HUES6 (cell line): ENCODE data around the gene MEF2C.
A peak's percentile ranks its signal among the peaks of the same experiment; 100 is the strongest.

Source experiments
- H3K27ac ChIP-seq: 2 replicates; pipeline ENCODE4 v1.7.0; 2013; ENCODE audit warnings: low read depth, mild to moderate bottlenecking, low read length, inconsistent platforms
- H3K27me3 ChIP-seq: 2 replicates; pipeline ENCODE4 v1.6.1; 2013; ENCODE audit warnings: low read length; ENCODE audit not compliant: control insufficient read depth, insufficient read depth
- H3K36me3 ChIP-seq: 2 replicates; pipeline ENCODE4 v1.6.1; 2013; ENCODE audit warnings: low read length; ENCODE audit not compliant: control insufficient read depth, insufficient read depth
- H3K4me1 ChIP-seq: 2 replicates; pipeline ENCODE4 v1.6.1; 2013; ENCODE audit warnings: low read length; ENCODE audit not compliant: control insufficient read depth, insufficient read depth
- H3K4me3 ChIP-seq: 2 replicates; pipeline ENCODE4 v1.5.1; 2013; ENCODE audit warnings: low read depth, low read length
- H3K9ac ChIP-seq: one replicate; pipeline ENCODE4 v1.6.1; 2013; ENCODE audit warnings: mild to moderate bottlenecking, low read length
- H3K9me3 ChIP-seq: 2 replicates; pipeline ENCODE4 v1.6.1; 2013; ENCODE audit warnings: low read depth, low read length; ENCODE audit not compliant: control insufficient read depth, insufficient read depth

Gene MEF2C

DNA sequence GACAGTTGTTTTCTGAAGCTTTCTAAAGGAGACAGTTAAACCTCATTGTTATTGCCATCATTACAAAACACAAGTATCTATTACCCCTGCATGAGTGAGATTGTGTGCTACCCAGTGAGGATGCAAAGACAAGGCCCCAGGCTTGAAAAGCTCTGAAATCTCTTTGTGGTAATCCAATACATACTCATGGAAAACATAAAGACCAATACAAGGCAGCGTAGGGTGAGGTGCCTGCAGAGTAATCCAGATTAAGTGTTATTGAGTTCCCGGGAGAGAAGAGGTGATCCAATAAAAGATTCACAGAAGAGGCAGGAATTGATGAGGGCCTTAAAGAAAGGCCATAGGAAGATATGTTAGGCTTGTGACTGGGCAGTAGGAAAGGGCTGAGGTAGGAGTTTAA is 150.1 kb downstream of the MEF2C start:
- H3K36me3 ChIP-seq = no peaks in the 10 kb centered on the region
- H3K9ac ChIP-seq = no peak overlapping the region
- no peaks in the 10 kb centered on the region for H3K27me3 ChIP-seq
- no peaks in the 10 kb centered on the region for H3K9me3 ChIP-seq
- H3K4me3 ChIP-seq = no peak overlapping the region
- no peak overlapping the region for H3K27ac ChIP-seq
- no peaks in the 10 kb centered on the region for H3K4me1 ChIP-seq

DNA sequence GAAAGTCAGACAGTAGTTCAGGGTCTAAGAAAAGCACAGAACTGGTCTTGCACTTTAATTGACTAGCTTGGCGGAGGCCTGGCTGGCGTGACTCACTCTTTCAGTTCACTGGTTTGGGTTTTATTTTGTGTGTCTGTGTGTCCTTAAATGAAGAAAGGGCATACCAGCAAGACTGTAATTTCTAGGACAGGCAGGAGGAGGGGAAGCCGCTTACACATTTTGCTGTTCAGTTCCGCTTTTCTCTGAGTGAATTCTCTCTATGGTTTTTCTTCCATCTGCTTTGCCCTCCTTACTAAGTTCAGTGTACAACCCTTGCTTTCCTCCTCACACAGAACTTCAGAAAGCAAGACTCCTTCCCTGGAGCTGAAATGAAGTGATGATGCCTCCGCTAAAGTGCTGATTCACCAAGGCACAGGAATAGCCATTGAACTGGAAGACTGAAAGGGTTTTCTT is 150.8 kb downstream of the MEF2C start:
- Histone ChIP-seq H3K27ac (no peak overlapping the region), H3K36me3 (no peaks in the 10 kb centered on the region), H3K4me1 (no peaks in the 10 kb centered on the region), H3K9ac (no peak overlapping the region), H3K27me3 (no peaks in the 10 kb centered on the region), H3K9me3 (no peaks in the 10 kb centered on the region), H3K4me3 (no peak overlapping the region)

DNA sequence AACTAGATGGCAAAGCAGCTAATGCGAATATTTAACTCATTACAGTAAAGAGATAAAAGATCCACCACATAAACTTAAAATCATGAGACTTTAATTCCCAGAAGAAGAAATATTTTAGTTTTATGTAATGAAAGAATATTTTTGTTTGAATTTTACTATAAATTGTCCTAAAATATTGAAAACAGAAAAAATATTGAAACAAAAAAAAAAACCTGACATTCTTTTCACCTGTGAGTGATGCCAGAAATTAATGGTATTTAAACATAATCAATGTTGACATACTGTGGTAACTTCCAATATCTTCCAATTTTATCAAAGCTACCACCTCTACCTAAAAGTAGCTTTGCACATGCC is 153.2 kb downstream of the MEF2C start:
- Histone ChIP-seq H3K9ac (no peak overlapping the region), H3K4me3 (no peak overlapping the region), H3K27ac (no peak overlapping the region), H3K36me3 (no peaks in the 10 kb centered on the region), H3K9me3 (no peaks in the 10 kb centered on the region), H3K27me3 (no peaks in the 10 kb centered on the region), H3K4me1 (no peaks in the 10 kb centered on the region)

DNA sequence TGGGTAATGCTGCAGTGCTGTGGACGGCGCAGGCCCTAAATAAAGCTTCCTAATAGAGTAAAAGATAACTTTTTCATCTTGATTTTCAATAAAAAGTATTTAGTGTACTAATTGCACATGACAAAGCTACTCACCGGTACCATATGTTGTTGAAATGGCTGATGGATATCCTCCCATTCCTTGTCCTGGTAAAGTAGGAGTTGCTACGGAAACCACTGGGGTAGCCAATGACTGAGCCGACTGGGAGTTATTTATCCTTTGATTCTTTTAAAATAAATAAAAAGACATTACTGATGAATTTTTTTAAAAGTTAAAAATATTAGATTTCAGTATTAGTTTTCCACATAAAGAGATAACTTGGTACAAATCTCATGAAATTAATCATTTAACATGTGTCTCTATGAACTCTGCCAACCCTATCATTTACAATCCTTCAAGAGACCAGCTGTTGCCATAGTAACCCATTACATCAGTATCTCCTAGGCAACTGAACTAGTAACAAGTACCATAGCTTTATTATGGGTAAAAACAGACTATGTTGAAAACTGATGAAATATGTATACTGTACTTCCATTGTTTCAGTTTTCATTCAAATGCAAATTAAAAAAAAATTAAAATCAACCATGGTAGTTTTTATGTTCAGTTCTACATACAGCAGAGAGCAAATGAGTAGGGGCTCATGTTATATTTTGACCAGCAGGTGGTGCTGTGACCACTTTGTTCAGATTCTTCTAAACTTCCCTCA is 153.7 kb downstream of the MEF2C start:
- Histone ChIP-seq H3K4me3 (no peak overlapping the region), H3K27me3 (no peaks in the 10 kb centered on the region), H3K9me3 (no peaks in the 10 kb centered on the region), H3K9ac (no peak overlapping the region), H3K36me3 (no peaks in the 10 kb centered on the region), H3K27ac (no peak overlapping the region), H3K4me1 (no peaks in the 10 kb centered on the region)

DNA sequence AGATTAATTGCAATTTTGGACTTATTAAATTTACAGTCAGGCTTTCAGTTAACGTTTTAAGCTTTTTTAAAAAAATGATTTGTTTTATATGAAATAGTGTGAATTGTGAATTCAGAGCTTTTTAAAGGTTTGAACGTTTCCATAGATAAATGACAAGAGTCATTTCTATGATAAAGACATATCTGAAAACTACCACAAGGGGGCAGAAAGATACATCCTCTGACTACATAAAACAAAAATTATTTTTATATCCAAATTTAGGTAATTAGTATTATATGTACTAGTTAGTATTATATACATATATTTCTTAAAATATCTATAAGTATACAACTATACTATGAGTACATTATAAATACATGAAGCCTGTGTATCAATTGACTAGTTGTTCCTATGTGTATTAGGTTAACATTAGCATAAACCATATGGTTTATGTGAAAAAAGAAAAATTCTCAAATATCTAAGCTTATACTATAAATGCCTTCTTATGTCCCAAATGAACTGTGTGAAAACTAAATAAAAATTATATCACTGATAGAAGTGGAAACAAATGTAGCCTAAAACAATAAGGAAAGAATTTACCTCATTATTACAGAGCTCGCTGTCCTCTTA is 155.2 kb downstream of the MEF2C start:
- Histone ChIP-seq H3K4me1 (no peaks in the 10 kb centered on the region), H3K27me3 (peaks cover 8% of the 10 kb centered on the region), H3K4me3 (no peak overlapping the region), H3K9me3 (no peaks in the 10 kb centered on the region), H3K9ac (no peak overlapping the region), H3K36me3 (no peaks in the 10 kb centered on the region), H3K27ac (no peak overlapping the region)

DNA sequence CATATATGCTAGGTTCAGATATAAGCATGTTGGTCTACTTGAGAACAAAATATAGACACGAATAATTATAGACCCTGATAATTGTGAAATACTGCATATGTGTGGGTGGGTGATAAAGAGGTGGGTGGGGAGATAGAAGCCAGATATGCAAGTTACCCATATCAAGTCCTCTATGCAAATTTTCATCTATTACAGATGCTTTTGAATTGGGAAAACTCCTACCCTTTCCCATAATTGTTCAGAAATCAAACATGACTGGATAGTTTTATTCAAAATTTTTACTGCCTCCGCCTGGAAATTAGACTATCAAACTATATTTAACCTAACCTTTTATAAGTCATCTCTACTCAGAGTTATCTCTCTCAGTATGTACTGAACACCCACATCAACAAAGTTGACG is 157.5 kb downstream of the MEF2C start:
- Histone ChIP-seq H3K4me3 (no peak overlapping the region), H3K27me3 (peaks cover 18% of the 10 kb centered on the region), H3K36me3 (no peaks in the 10 kb centered on the region), H3K9me3 (no peaks in the 10 kb centered on the region), H3K4me1 (peaks cover 9% of the 10 kb centered on the region), H3K27ac (no peak overlapping the region), H3K9ac (no peak overlapping the region)

DNA sequence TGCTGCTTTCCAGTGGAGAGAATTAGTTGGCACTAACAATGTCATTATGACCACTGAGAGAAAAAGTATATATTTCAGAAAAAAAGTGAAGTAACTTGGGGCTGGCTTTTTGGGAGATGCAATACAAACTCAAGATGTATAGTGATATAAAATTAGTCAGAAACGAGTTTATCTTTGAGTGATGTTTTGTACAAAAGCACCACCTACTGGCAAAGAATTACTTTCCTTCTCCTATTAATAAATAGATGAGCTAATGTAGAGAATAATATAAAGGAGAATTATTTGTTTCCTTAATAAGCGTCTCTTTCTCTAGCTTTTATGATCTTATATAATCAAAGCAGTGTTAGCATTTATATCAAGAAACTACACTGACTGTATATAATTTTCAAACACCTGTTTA is 158.8 kb downstream of the MEF2C start:
- no peak overlapping the region for H3K27ac ChIP-seq
- no peaks in the 10 kb centered on the region for H3K9me3 ChIP-seq
- H3K9ac ChIP-seq = no peak overlapping the region
- H3K36me3 ChIP-seq = no peaks in the 10 kb centered on the region
- H3K27me3 ChIP-seq = peaks cover 18% of the 10 kb centered on the region
- H3K4me1 ChIP-seq = peaks cover 9% of the 10 kb centered on the region
- no peak overlapping the region for H3K4me3 ChIP-seq

DNA sequence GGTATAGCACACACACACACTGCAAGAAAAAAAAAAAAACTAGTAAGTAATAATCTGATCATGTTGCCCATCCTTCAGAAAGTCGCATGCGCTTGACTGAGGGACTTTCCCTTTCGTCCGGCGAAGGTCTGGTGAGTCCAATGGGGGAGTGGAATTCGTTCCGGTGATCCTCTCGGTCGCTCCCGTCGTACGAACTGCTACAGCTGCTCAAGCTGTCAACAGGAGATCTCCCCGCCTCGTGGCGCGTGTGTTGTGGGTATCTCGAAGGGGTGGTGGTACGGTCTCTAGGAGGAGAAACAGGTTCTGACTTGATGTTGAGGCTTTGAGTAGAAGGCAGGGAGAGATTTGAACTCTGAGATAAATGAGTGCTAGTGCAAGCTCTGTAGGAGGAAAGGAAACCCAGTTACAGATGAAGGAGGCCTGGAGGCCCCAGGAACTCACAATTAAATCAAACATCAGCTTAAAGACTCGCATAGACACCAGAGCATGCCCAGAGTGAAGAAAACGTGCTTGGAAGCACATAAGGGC is 160.4 kb downstream of the MEF2C start:
- Histone ChIP-seq H3K9ac (no peak overlapping the region), H3K36me3 (no peaks in the 10 kb centered on the region), H3K4me1 (peaks cover 9% of the 10 kb centered on the region), H3K4me3 (peak overlapping the region; percentile 42), H3K27me3 (peaks cover 18% of the 10 kb centered on the region), H3K9me3 (no peaks in the 10 kb centered on the region), H3K27ac (no peak overlapping the region)

DNA sequence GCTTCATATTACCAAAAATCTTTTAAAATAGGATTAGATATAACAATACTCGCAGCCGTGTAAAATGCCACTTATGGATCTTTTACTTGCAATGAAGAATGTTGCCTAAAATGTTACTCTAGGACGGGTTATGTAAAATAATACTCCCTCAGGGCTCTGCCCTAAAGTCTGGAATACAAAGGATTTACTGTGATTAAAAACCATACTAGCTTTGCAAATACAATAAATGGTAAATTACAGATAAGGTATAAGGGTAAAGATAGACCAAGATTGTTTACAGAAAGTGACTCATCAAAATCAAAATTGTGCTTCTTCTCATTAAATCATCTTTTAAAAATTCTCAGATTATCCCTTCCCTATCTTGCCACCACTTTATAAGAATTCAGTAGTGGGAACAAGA is 163.6 kb downstream of the MEF2C start:
- Histone ChIP-seq H3K9ac (no peak overlapping the region), H3K36me3 (no peaks in the 10 kb centered on the region), H3K4me1 (peaks cover 9% of the 10 kb centered on the region), H3K27ac (no peak overlapping the region), H3K27me3 (peaks cover 18% of the 10 kb centered on the region), H3K4me3 (no peak overlapping the region), H3K9me3 (no peaks in the 10 kb centered on the region)

DNA sequence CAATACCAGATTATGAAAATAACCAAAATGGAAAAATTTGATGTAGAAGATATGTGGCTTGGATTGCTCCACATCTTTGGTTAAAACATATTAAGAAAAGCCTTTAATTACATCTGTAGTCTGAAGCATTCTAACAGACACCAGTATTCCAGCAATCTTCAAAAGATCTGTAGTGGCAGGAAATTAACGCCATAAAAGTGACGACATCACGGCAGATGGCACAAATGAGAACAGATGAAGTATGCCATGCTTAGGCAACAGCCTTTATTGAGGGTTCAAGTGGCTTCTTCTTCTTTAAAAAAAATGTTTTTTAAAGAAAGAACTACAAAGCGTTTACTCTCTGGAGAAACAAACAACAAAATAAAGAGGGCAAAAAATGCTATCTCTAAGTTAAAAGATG is 164.2 kb downstream of the MEF2C start:
- H3K36me3 ChIP-seq = no peaks in the 10 kb centered on the region

DNA sequence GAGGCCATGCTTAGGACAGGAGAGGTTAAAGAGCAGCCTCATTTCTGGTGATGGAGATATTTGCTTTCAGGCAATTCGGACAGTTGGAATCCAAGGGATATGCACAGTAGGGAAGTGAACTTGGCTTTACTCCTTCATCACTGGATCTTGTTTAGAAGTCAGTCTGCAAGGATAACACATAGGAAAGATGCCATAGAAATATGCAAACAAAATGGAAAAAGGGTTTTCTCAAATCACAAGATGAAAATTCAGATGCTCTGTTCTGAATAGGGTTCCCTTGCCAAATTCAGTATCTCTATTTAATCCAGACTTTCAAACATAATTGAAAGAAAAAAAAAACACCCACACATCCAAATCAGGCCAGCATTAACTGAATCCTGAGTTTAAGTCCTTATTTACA is 166.9 kb downstream of the MEF2C start:
- H3K9ac ChIP-seq = no peak overlapping the region
- no peaks in the 10 kb centered on the region for H3K4me1 ChIP-seq
- no peak overlapping the region for H3K4me3 ChIP-seq
- H3K36me3 ChIP-seq = no peaks in the 10 kb centered on the region
- H3K27me3 ChIP-seq = no peaks in the 10 kb centered on the region
- no peaks in the 10 kb centered on the region for H3K9me3 ChIP-seq
- H3K27ac ChIP-seq = no peak overlapping the region

More for the DNA sequence above, 164.2 kb downstream of the MEF2C start:
- H3K9me3 ChIP-seq = no peaks in the 10 kb centered on the region
- no peak overlapping the region for H3K4me3 ChIP-seq
- H3K4me1 ChIP-seq = peaks cover 9% of the 10 kb centered on the region
- H3K27me3 ChIP-seq = peaks cover 18% of the 10 kb centered on the region
- no peak overlapping the region for H3K9ac ChIP-seq
- H3K27ac ChIP-seq = no peak overlapping the region
